SK-N-MC (cell line): Measurements from ENCODE around the gene NMRK1.

ENCODE experiments used
- DNase-seq: peaks from one replicate; pipeline ENCODE4 v3.0.0-alpha.2; 2011; ENCODE audit warnings: low read depth, low spot score
- H3K27ac ChIP-seq: fragments of 200-600 bp; sonication (generic); 2 replicates; pipeline ENCODE4 v1.5.1; 2016; ENCODE audit warnings: mixed run types
- H3K36me3 ChIP-seq: fragments of 200-600 bp; sonication (generic); 2 replicates; pipeline ENCODE4 v1.6.1; 2017; ENCODE audit warnings: antibody characterized with exemption, low read length, mixed read lengths; ENCODE audit not compliant: insufficient read depth
- H3K4me3 ChIP-seq: fragments of 200-600 bp; sonication (generic); 2 replicates; pipeline ENCODE4 v1.5.1; 2016
- H3K9ac ChIP-seq: fragments of 200-600 bp; sonication (generic); 2 replicates; pipeline ENCODE4 v1.8.0; 2017; ENCODE audit warnings: mixed run types, mixed read lengths; ENCODE audit not compliant: insufficient read length
- H3K9me3 ChIP-seq: fragments of 200-600 bp; sonication (generic); 2 replicates; pipeline ENCODE4 v1.6.1; 2017; ENCODE audit warnings: low read depth, mild to moderate bottlenecking, antibody characterized with exemption, low read length, moderate library complexity, mixed read lengths
- EZH2 ChIP-seq: fragments of 200-600 bp; sonication (generic); IDR thresholded peaks from one replicate; pipeline ENCODE4 v1.6.1; 2017; ENCODE audit warnings: antibody characterized with exemption
- FOXP2 ChIP-seq: optimal IDR thresholded peaks from 2 replicates; pipeline ENCODE3; 2011; ENCODE audit warnings: mild to moderate bottlenecking, moderate library complexity; ENCODE audit not compliant: insufficient read depth; ENCODE audit errors: extremely low read length, control extremely low read depth
- POLR2AphosphoS5 ChIP-seq: IDR thresholded peaks from 2 replicates; pipeline ENCODE4 v1.6.1; 2012; ENCODE audit warnings: mild to moderate bottlenecking, low read depth, low read length, borderline replicate concordance

NMRK1 gene

GRCh38 chr9:75072895-75073294 lies 15.1 kb downstream of the NMRK1 start:
- DNase-seq: no peak
- TF ChIP-seq EZH2 (no peak), POLR2AphosphoS5 (no peak)
- H3K4me3 ChIP-seq: no peak overlapping the region

GRCh38 chr9:75071530-75072122 lies 16.3 kb downstream of the NMRK1 start:
- no peak for TF ChIP-seq POLR2AphosphoS5
- TF ChIP-seq EZH2: no peak
- no peak for TF ChIP-seq FOXP2
- no peak overlapping the region for H3K27ac ChIP-seq
- DNase-seq: no peak
- no peak overlapping the region for H3K4me3 ChIP-seq
- H3K9me3 ChIP-seq: no peaks in the 10 kb centered on the region
- H3K36me3 ChIP-seq: no peaks in the 10 kb centered on the region
- H3K9ac ChIP-seq: no peak overlapping the region

More at GRCh38 chr9:75072895-75073294, 15.1 kb downstream of the NMRK1 start:
- Histone ChIP-seq H3K27ac (no peak overlapping the region), H3K36me3 (no peaks in the 10 kb centered on the region), H3K9ac (no peak overlapping the region), H3K9me3 (no peaks in the 10 kb centered on the region)

GRCh38 chr9:75069171-75069570 lies 18.8 kb downstream of the NMRK1 start:
- Histone ChIP-seq H3K4me3 (no peak overlapping the region), H3K27ac (no peak overlapping the region)

GRCh38 chr9:75067894-75068293 lies 20.1 kb downstream of the NMRK1 start:
- no peak for TF ChIP-seq EZH2
- no peak for TF ChIP-seq FOXP2
- no peak for TF ChIP-seq POLR2AphosphoS5
- no peak for DNase-seq
- Histone ChIP-seq H3K4me3 (no peak overlapping the region), H3K9me3 (no peaks in the 10 kb centered on the region), H3K27ac (no peak overlapping the region), H3K9ac (no peak overlapping the region), H3K36me3 (no peaks in the 10 kb centered on the region)

More at GRCh38 chr9:75069171-75069570, 18.8 kb downstream of the NMRK1 start:
- no peak for TF ChIP-seq POLR2AphosphoS5
- no peak for TF ChIP-seq EZH2
- Histone ChIP-seq H3K36me3 (no peaks in the 10 kb centered on the region), H3K9me3 (no peaks in the 10 kb centered on the region), H3K9ac (no peak overlapping the region)
- no peak for DNase-seq

- no peak for DNase-seq
- TF ChIP-seq EZH2: no peak
- no peak for TF ChIP-seq POLR2AphosphoS5
- no peak for TF ChIP-seq FOXP2
- H3K36me3 ChIP-seq: no peaks in the 10 kb centered on the region
- no peaks in the 10 kb centered on the region for H3K9me3 ChIP-seq
- H3K9ac ChIP-seq: no peak overlapping the region
- H3K4me3 ChIP-seq: no peak overlapping the region
- no peak overlapping the region for H3K27ac ChIP-seq
These were observed 22.4 kb downstream of the NMRK1 start for GRCh38 chr9:75065510-75065909.

GRCh38 chr9:75064307-75065025 lies 23.5 kb downstream of the NMRK1 start:
- TF ChIP-seq EZH2: no peak
- no peak for TF ChIP-seq FOXP2
- no peak for TF ChIP-seq POLR2AphosphoS5
- Histone ChIP-seq H3K9me3 (no peaks in the 10 kb centered on the region), H3K27ac (no peak overlapping the region), H3K36me3 (no peaks in the 10 kb centered on the region), H3K4me3 (no peak overlapping the region), H3K9ac (no peak overlapping the region)
- no peak for DNase-seq

- Histone ChIP-seq H3K4me3 (no peak overlapping the region), H3K9me3 (no peaks in the 10 kb centered on the region), H3K27ac (no peak overlapping the region), H3K36me3 (no peaks in the 10 kb centered on the region), H3K9ac (no peak overlapping the region)
- TF ChIP-seq FOXP2: no peak
- TF ChIP-seq POLR2AphosphoS5: no peak
- TF ChIP-seq EZH2: no peak
- no peak for DNase-seq
These were observed 24.2 kb downstream of the NMRK1 start for GRCh38 chr9:75063556-75064305.

GRCh38 chr9:75061169-75061568 lies 26.8 kb downstream of the NMRK1 start:
- Histone ChIP-seq H3K9me3 (no peaks in the 10 kb centered on the region), H3K4me3 (no peak overlapping the region), H3K9ac (no peak overlapping the region), H3K36me3 (no peaks in the 10 kb centered on the region), H3K27ac (no peak overlapping the region)
- no peak for TF ChIP-seq POLR2AphosphoS5
- TF ChIP-seq EZH2: no peak
- no peak for TF ChIP-seq FOXP2
- no peak for DNase-seq
